K562 (cell line): Measurements from ENCODE around the gene EXT2. TPM values are rescaled to one million over a fixed set of nuclear protein-coding genes. Genes with fewer than 3 reads are reported as not detected.

Experiments
- ATAC-seq: fragments of 200-7000 bp; cut with Tn5 transposase; 3 replicates; pipeline ENCODE4 v1.9.1; 2020; ENCODE audit warnings: moderate library complexity
- BruUV-seq: library from RNA; stranded (reverse); fragments of 400-500 nt; replicated peaks from 2 replicates; lab custom pipeline; 2021; lab: Mats Ljungman, UMichigan
- CTCF ChIA-PET: fragments of 300-600 bp; formaldehyde crosslinking; extraction: SDS; loops from one replicate; lab custom pipeline; 2021; ENCODE audit warnings: low intra/inter-chr PET ratio; lab: Yijun Ruan, JAX
- POLR2A ChIA-PET: fragments of 300-600, 350-650 bp; sonication (Branson Sonifier 250); formaldehyde crosslinking; extraction: SDS; loops from one replicate; lab custom pipeline; 2021; ENCODE audit warnings: antibody characterized with exemption, inconsistent platforms; lab: Yijun Ruan, JAX
- DNase-seq, 4 experiments: peaks; one replicate each; pipeline versions ENCODE4 v3.0.0 to v3.0.0-alpha.2; 2011 to 2018; ENCODE audit warnings: low spot score in 3 of 4, mixed read lengths in 3 of 4; ENCODE audit errors: extremely low read depth in 1 of 4
- FAIRE-seq: peaks from 2 replicates; lab custom pipeline; 2011; peaks lifted over from hg19 to GRCh38; lab: Jason Lieb, UNC
- H2AFZ ChIP-seq: 2 replicates; pipeline ENCODE4 v1.6.0; 2011; ENCODE audit warnings: low read depth, low read length, control low read depth, inconsistent platforms
- H3K27ac ChIP-seq: fragments of 200-600 bp; 3 replicates; pipeline ENCODE4 v1.8.0; 2011; ENCODE audit warnings: low read depth, mild to moderate bottlenecking, control low read depth, inconsistent platforms, low read length, moderate library complexity, mixed read lengths; ENCODE audit errors: extremely low read depth
- H3K27me3 ChIP-seq, 2 experiments: fragments of 300-600 bp in 1 of 2; 2 replicates in 1 of 2; 3 replicates in 1 of 2; pipeline versions ENCODE4 v1.6.0 to v1.8.0; 2011; ENCODE audit warnings: inconsistent platforms in 2 of 2, low read length in 2 of 2, mild to moderate bottlenecking in 1 of 2, mixed read lengths in 1 of 2, moderate library complexity in 1 of 2; ENCODE audit not compliant: control insufficient read depth in 2 of 2, insufficient read depth in 2 of 2
- H3K36me3 ChIP-seq: fragments of 300-600 bp; 3 replicates; pipeline ENCODE4 v1.8.0; 2011; ENCODE audit warnings: mild to moderate bottlenecking, low read length, inconsistent platforms; ENCODE audit not compliant: control insufficient read depth, insufficient read depth
- H3K4me1 ChIP-seq, 2 experiments: fragments of 200-600 bp in 1 of 2; replicated peaks in 1 of 2; 2 replicates in 1 of 2; 3 replicates in 1 of 2; pipeline versions ENCODE4 v1.5.1 to v1.8.0; 2011; ENCODE audit warnings: inconsistent platforms in 2 of 2, low read length in 2 of 2, mild to moderate bottlenecking in 1 of 2, mixed read lengths in 1 of 2, moderate library complexity in 1 of 2; ENCODE audit not compliant: control insufficient read depth in 2 of 2, insufficient read depth in 2 of 2
- H3K4me2 ChIP-seq: 2 replicates; pipeline ENCODE4 v1.6.1; 2011; ENCODE audit warnings: low read length, control low read depth, inconsistent platforms, mixed read lengths; ENCODE audit not compliant: insufficient read depth
- H3K4me3 ChIP-seq: fragments of 200-600 bp; sonication (generic), shearing (Covaris generic); 2 replicates; pipeline ENCODE4 v1.5.1; 2016; ENCODE audit warnings: control low read depth, inconsistent platforms
- H3K79me2 ChIP-seq: fragments of 200-600 bp; 3 replicates; pipeline ENCODE4 v1.8.0; 2011; ENCODE audit warnings: low read length, inconsistent platforms; ENCODE audit not compliant: control insufficient read depth, insufficient read depth
- H3K9ac ChIP-seq, 2 experiments: 2 replicates each; pipeline versions ENCODE4 v1.6.0 to v1.6.1; 2011; ENCODE audit warnings: low read depth in 2 of 2, low read length in 2 of 2, control low read depth in 1 of 2, inconsistent platforms in 1 of 2, mild to moderate bottlenecking in 1 of 2, mixed read lengths in 1 of 2; ENCODE audit not compliant: insufficient read depth in 1 of 2
- H3K9me1 ChIP-seq: one replicate; pipeline ENCODE4 v1.6.0; 2011; ENCODE audit warnings: inconsistent platforms, mild to moderate bottlenecking, low read length, moderate library complexity; ENCODE audit not compliant: control insufficient read depth, insufficient read depth
- H3K9me3 ChIP-seq: replicated peaks from 2 replicates; pipeline ENCODE4 v1.5.1; 2011; ENCODE audit warnings: low read depth, low read length, inconsistent platforms; ENCODE audit not compliant: control insufficient read depth, insufficient read depth
- H4K20me1 ChIP-seq: replicated peaks from 2 replicates; pipeline ENCODE4 v1.6.1; 2011; ENCODE audit warnings: low read length, inconsistent platforms, mixed read lengths; ENCODE audit not compliant: control insufficient read depth, insufficient read depth
- BCLAF1 ChIP-seq, 2 experiments: fragments of 450-650 bp in 1 of 2; IDR thresholded peaks; 2 replicates each; pipeline ENCODE4 v1.6.1; 2011 to 2017; ENCODE audit warnings: low read depth in 2 of 2, antibody characterized with exemption in 1 of 2, borderline replicate concordance in 1 of 2, low read length in 1 of 2, mild to moderate bottlenecking in 1 of 2, mixed read lengths in 1 of 2; ENCODE audit not compliant: control insufficient read depth in 1 of 2
- CBX1 ChIP-seq: sonication (generic); IDR thresholded peaks from 2 replicates; pipeline ENCODE4 v1.6.1; 2016; ENCODE audit warnings: antibody characterized with exemption, low read depth, mild to moderate bottlenecking
- ETV5 ChIP-seq: sonication (generic); formaldehyde crosslinking; IDR thresholded peaks from 2 replicates; pipeline ENCODE4 v1.4.0; 2020; ENCODE audit warnings: low read depth, mild to moderate bottlenecking, missing genetic modification reagents
- HIVEP1 ChIP-seq: fragments of 250-450 bp; sonication (Bioruptor Pico); IDR thresholded peaks from 2 replicates; pipeline ENCODE4 v1.4.0; 2020; ENCODE audit warnings: mild to moderate bottlenecking
- PRPF4 ChIP-seq: fragments of 200-400 bp; formaldehyde crosslinking; IDR thresholded peaks from one replicate; pipeline ENCODE4 v1.6.1; 2017; ENCODE audit warnings: low read length, low read depth, mild to moderate bottlenecking; ENCODE audit not compliant: insufficient read depth, poor library complexity, severe bottlenecking
- RBM14 ChIP-seq: fragments of 200-400 bp; formaldehyde crosslinking; IDR thresholded peaks from 2 replicates; pipeline ENCODE4 v1.6.1; 2018; ENCODE audit warnings: low read depth, mild to moderate bottlenecking, low read length, moderate library complexity, borderline replicate concordance; ENCODE audit not compliant: insufficient read depth
- SIN3B ChIP-seq: fragments of 450-650 bp; IDR thresholded peaks from 2 replicates; pipeline ENCODE4 v1.6.1; 2017; ENCODE audit warnings: low read depth, mild to moderate bottlenecking, moderate library complexity
- TBP ChIP-seq: optimal IDR thresholded peaks from 2 replicates; pipeline ENCODE3; 2011; ENCODE audit warnings: low read depth, low read length, improper control_type of control experiment
- ZC3H11A ChIP-seq: IDR thresholded peaks from 2 replicates; pipeline ENCODE4 v1.6.1; 2012; ENCODE audit warnings: low read depth, low read length, improper control_type of control experiment
- WGBS: fragments of 100-300 bp; shearing (Covaris generic); methylation state at CpG from one replicate; pipeline ENCODE4 v1.1.6; 2016; ENCODE audit warnings: low coverage, mixed read lengths; ENCODE audit not compliant: insufficient coverage; ENCODE audit errors: missing lambda C conversion rate; 5-methylcytosine and 5-hydroxymethylcytosine counted together
- in situ Hi-C: fragments of 300-500 bp; cut with MboI; formaldehyde crosslinking; loops from 4 replicates; pipeline ENCODE4 v1.15.0; 2018; ENCODE audit warnings: inconsistent platforms, mixed read lengths
- intact Hi-C: fragments of 100-400 bp; cut with micrococcal nuclease; formaldehyde crosslinking; loops from 2 replicates; pipeline ENCODE4 v1.14.2; 2022
- polyA plus RNA-seq, 8 experiments: library from polyadenylated mRNA; depleted of rRNA in 4 of 8; stranded (reverse) in 5 of 8; unstranded in 3 of 8; fragments of >200 nt; fragmentation: Nextera tagmentation in 2 of 8; fragmentation: Illumina TruSeq in 1 of 8; extraction: Ambion mirVana in 2 of 8; extraction: Trizol in 1 of 8; gene quantifications; 2 replicates each; pipeline versions ENCODE4 v1.2.1 to v1.2.3, GENCODE V29; 2011 to 2014; ENCODE audit warnings: inconsistent platforms in 1 of 8, missing spikeins in 1 of 8
- total RNA-seq, 7 experiments: library from RNA; depleted of rRNA in 6 of 7; stranded (reverse); fragments of >200 nt in 6 of 7; fragmentation: Illumina TruSeq in 2 of 7; extraction: Trizol in 2 of 7; gene quantifications; 2 replicates each; pipeline versions ENCODE4 v1.2.1 to v1.2.3, GENCODE V29; 2011 to 2021; ENCODE audit warnings: low replicate concordance in 1 of 7
- TF ChIP-seq, protein P1 (sequence below): fragments of 450-650 bp; IDR thresholded peaks from 2 replicates; pipeline ENCODE4 v1.7.1; 2018; ENCODE audit warnings: mild to moderate bottlenecking, low read depth; ENCODE audit not compliant: partially characterized antibody
- TF ChIP-seq, protein P2 (sequence below): fragments of 250-450 bp; sonication (Bioruptor Pico); IDR thresholded peaks from 2 replicates; pipeline ENCODE4 v1.8.0; 2022; ENCODE audit warnings: moderate library complexity, mild to moderate bottlenecking, inconsistent platforms

EXT2 gene
- total and polyA plus RNA-seq, 9 of the 15 experiments (the other 6 are each of a cell fraction or from before 2014, with no cell fraction given) = 7.5 to 52.1 (median 38.1) TPM

GRCh38 chr11:44049832-44050231 is 45.6 kb upstream of the EXT2 start (continued):
- no peak for TF ChIP-seq BCLAF1 (IDR thresholded peaks at IDR 0.05; ENCODE audit: borderline replicate concordance in 1 of 2, control insufficient read depth in 1 of 2, low read depth in 2 of 2, low read length in 1 of 2)

- Histone ChIP-seq H3K9ac (no peak overlapping the region), H2AFZ (no peak overlapping the region), H3K9me1 (peaks cover 5% of the 10 kb centered on the region), H3K27ac (no peak overlapping the region), H3K9me3 (no peaks in the 10 kb centered on the region), H3K36me3 (no peaks in the 10 kb centered on the region), H3K4me3 (no peak overlapping the region), H3K27me3 (peaks cover 6 to 18% of the 10 kb centered on the region in 2 experiments; a peak in 4 of 5 replicates), H4K20me1 (no peaks in the 10 kb centered on the region), H3K79me2 (no peaks in the 10 kb centered on the region), H3K4me2 (no peak overlapping the region), H3K4me1 (no peaks in the 10 kb centered on the region; a peak in 1 of 5 replicates)
- 0% methylated on average over 4 of the region's 4 CpGs for WGBS
- in situ Hi-C loops (no loop called here), intact Hi-C loops (no loop called here)
- no TSS peak for BruUV-seq
- FAIRE-seq (no peak), DNase-seq (no peak), ATAC-seq (no peak)
- CTCF ChIA-PET = no interaction called here
- POLR2A ChIA-PET = no interaction called here
- TF ChIP-seq HIVEP1 (CRISPR knock-in tag) = no peak
- TF ChIP-seq PRPF4 = no peak
- no peak for TF ChIP-seq ZC3H11A
- TF ChIP-seq CBX1 = no peak
- no peak for TF ChIP-seq TBP
- TF ChIP-seq, protein P1, sequence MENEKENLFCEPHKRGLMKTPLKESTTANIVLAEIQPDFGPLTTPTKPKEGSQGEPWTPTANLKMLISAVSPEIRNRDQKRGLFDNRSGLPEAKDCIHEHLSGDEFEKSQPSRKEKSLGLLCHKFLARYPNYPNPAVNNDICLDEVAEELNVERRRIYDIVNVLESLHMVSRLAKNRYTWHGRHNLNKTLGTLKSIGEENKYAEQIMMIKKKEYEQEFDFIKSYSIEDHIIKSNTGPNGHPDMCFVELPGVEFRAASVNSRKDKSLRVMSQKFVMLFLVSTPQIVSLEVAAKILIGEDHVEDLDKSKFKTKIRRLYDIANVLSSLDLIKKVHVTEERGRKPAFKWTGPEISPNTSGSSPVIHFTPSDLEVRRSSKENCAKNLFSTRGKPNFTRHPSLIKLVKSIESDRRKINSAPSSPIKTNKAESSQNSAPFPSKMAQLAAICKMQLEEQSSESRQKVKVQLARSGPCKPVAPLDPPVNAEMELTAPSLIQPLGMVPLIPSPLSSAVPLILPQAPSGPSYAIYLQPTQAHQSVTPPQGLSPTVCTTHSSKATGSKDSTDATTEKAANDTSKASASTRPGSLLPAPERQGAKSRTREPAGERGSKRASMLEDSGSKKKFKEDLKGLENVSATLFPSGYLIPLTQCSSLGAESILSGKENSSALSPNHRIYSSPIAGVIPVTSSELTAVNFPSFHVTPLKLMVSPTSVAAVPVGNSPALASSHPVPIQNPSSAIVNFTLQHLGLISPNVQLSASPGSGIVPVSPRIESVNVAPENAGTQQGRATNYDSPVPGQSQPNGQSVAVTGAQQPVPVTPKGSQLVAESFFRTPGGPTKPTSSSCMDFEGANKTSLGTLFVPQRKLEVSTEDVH = no peak
- TF ChIP-seq RBM14 = no peak
- no peak for TF ChIP-seq ETV5 (CRISPR knock-in tag)
- TF ChIP-seq SIN3B = no peak
- TF ChIP-seq, protein P2, sequence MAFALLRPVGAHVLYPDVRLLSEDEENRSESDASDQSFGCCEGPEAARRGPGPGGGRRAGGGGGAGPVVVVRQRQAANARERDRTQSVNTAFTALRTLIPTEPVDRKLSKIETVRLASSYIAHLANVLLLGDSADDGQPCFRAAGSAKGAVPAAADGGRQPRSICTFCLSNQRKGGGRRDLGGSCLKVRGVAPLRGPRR = no peak
These were observed 44.3 kb upstream of the EXT2 start for GRCh38 chr11:44051171-44051570.
